Activated CD4-positive, alpha-beta T cell treated with anti-CD3 and anti-CD28 coated beads, Interleukin-2, amount 10 ng/mL, durations not matched to agents 7 days and 5 days (primary cell): Measurements from ENCODE around the gene CEACAM20. TPM values are rescaled to one million over a fixed set of nuclear protein-coding genes. Genes with fewer than 3 reads are reported as not detected.

Experiments
- CTCF ChIA-PET: fragments of 350-600 bp; sonication (Branson Sonifier 250); formaldehyde crosslinking; loops from one replicate; lab custom pipeline; 2021; ENCODE audit warnings: antibody characterized with exemption; lab: Charles Lee
- POLR2A ChIA-PET: fragments of 350-600 bp; sonication (Branson Sonifier 250); formaldehyde crosslinking; loops from one replicate; lab custom pipeline; 2021; ENCODE audit warnings: antibody characterized with exemption; lab: Charles Lee
- DNase-seq: peaks from one replicate; pipeline ENCODE4 v3.0.0-alpha.2; 2020
- H3K27ac Mint-ChIP-seq: one replicate; pipeline ENCODE4 v1.8.0; 2021; ENCODE audit warnings: mild to moderate bottlenecking, moderate library complexity, mixed read lengths
- H3K27me3 Mint-ChIP-seq: one replicate; pipeline ENCODE4 v1.8.0; 2021; ENCODE audit warnings: mixed read lengths
- H3K36me3 Mint-ChIP-seq: one replicate; pipeline ENCODE4 v1.8.0; 2021; ENCODE audit warnings: low read depth, mixed read lengths
- H3K4me1 Mint-ChIP-seq: one replicate; pipeline ENCODE4 v1.8.0; 2021; ENCODE audit warnings: mixed read lengths
- H3K4me3 Mint-ChIP-seq: one replicate; pipeline ENCODE4 v1.8.0; 2021; ENCODE audit warnings: mild to moderate bottlenecking, moderate library complexity, mixed read lengths
- H3K9me3 Mint-ChIP-seq: one replicate; pipeline ENCODE4 v1.8.0; 2021; ENCODE audit warnings: mixed read lengths
- total RNA-seq, 2 experiments: library from RNA; stranded (reverse); gene quantifications; one replicate each; pipeline ENCODE4 v1.2.3, GENCODE V29; 2021

CEACAM20 gene
- total RNA-seq, result not detected

GRCh38 chr19:44529536-44529935 is at the start of gene CEACAM20:
TSS of gene CEACAM20 (minus strand) at chr19:44529675. CDS start at chr19:44529509, 166 bp downstream.
- CTCF ChIA-PET, result interaction anchor here (0.9 kb wide), 1 partner anchor 10 kb away, joined by 3 read pairs; no protein-coding TSS in a partner anchor
- H3K27ac Mint-ChIP-seq, result no peak within 1 kb of the TSS
- no peak within 1 kb of the TSS for H3K4me3 Mint-ChIP-seq
- no peak for DNase-seq
- H3K36me3 Mint-ChIP-seq, result no peaks in the 10 kb centered on the region
- no peaks in the 10 kb centered on the region for H3K4me1 Mint-ChIP-seq
- peaks cover 14% of the 10 kb centered on the region for H3K9me3 Mint-ChIP-seq
- H3K27me3 Mint-ChIP-seq, result no peaks in the 10 kb centered on the region
- POLR2A ChIA-PET, result no interaction called here

- ChIA-PET CTCF (interaction anchor here (1.3 kb wide), 1 partner anchor 11 kb away, joined by 3 read pairs; no protein-coding TSS in a partner anchor), POLR2A (no interaction called here)
- Mint-ChIP-seq H3K36me3 (no peaks in the 10 kb centered on the region), H3K4me1 (no peaks in the 10 kb centered on the region), H3K9me3 (peaks cover 6% of the 10 kb centered on the region), H3K4me3 (no peak overlapping the region), H3K27me3 (no peaks in the 10 kb centered on the region), H3K27ac (no peak overlapping the region)
- no peak for DNase-seq
These were observed 48.0 kb upstream of the CEACAM20 start for GRCh38 chr19:44577566-44577874.

GRCh38 chr19:44576843-44577565 is 47.5 kb upstream of the CEACAM20 start:
- no peak overlapping the region for H3K4me3 Mint-ChIP-seq
- no peaks in the 10 kb centered on the region for H3K27me3 Mint-ChIP-seq
- H3K27ac Mint-ChIP-seq, result no peak overlapping the region
- H3K9me3 Mint-ChIP-seq, result peaks cover 6% of the 10 kb centered on the region
- ChIA-PET CTCF (interaction anchor here (0.6 to 1.3 kb wide), 2 partner anchors 11 to 908 kb away, joined by 3 read pairs; no protein-coding TSS in a partner anchor), POLR2A (no interaction called here)
- no peaks in the 10 kb centered on the region for H3K36me3 Mint-ChIP-seq
- DNase-seq, result peak; percentile 26
- H3K4me1 Mint-ChIP-seq, result no peaks in the 10 kb centered on the region

GRCh38 chr19:44575116-44575700 is 45.7 kb upstream of the CEACAM20 start:
- Mint-ChIP-seq H3K27me3 (peaks cover 4% of the 10 kb centered on the region), H3K9me3 (peaks cover 3% of the 10 kb centered on the region)
- POLR2A ChIA-PET, result interaction anchor here (0.6 kb wide), 1 partner anchor 325 kb away, joined by 3 read pairs; no protein-coding TSS in a partner anchor

GRCh38 chr19:44574186-44574950 is 44.9 kb upstream of the CEACAM20 start:
- H3K9me3 Mint-ChIP-seq, result no peaks in the 10 kb centered on the region
- CTCF ChIA-PET, result no interaction called here
- no peak overlapping the region for H3K27ac Mint-ChIP-seq
- no peak overlapping the region for H3K4me3 Mint-ChIP-seq
- H3K36me3 Mint-ChIP-seq, result no peaks in the 10 kb centered on the region
- DNase-seq, result no peak
- H3K4me1 Mint-ChIP-seq, result peaks cover 4% of the 10 kb centered on the region
- H3K27me3 Mint-ChIP-seq, result peaks cover 7% of the 10 kb centered on the region
- POLR2A ChIA-PET, result interaction anchor here (0.6 kb wide), 1 partner anchor 324 kb away, joined by 3 read pairs; no protein-coding TSS in a partner anchor

More at GRCh38 chr19:44575116-44575700, 45.7 kb upstream of the CEACAM20 start:
- DNase-seq, result no peak
- no peak overlapping the region for H3K27ac Mint-ChIP-seq
- no peaks in the 10 kb centered on the region for H3K36me3 Mint-ChIP-seq
- H3K4me1 Mint-ChIP-seq, result peaks cover 4% of the 10 kb centered on the region
- no peak overlapping the region for H3K4me3 Mint-ChIP-seq
- CTCF ChIA-PET, result no interaction called here

GRCh38 chr19:44573627-44574026 is 44.2 kb upstream of the CEACAM20 start:
- DNase-seq, result no peak
- no peak overlapping the region for H3K4me3 Mint-ChIP-seq
- H3K27me3 Mint-ChIP-seq, result peaks cover 7% of the 10 kb centered on the region
- H3K36me3 Mint-ChIP-seq, result no peaks in the 10 kb centered on the region
- H3K4me1 Mint-ChIP-seq, result peaks cover 4% of the 10 kb centered on the region
- ChIA-PET POLR2A (no interaction called here), CTCF (no interaction called here)
- H3K27ac Mint-ChIP-seq, result no peak overlapping the region
- H3K9me3 Mint-ChIP-seq, result no peaks in the 10 kb centered on the region

- ChIA-PET CTCF (no interaction called here), POLR2A (no interaction called here)
- Mint-ChIP-seq H3K4me1 (peaks cover 4% of the 10 kb centered on the region), H3K4me3 (no peak overlapping the region), H3K36me3 (no peaks in the 10 kb centered on the region), H3K27me3 (peaks cover 7% of the 10 kb centered on the region), H3K27ac (no peak overlapping the region), H3K9me3 (no peaks in the 10 kb centered on the region)
- DNase-seq, result no peak
These were observed 43.7 kb upstream of the CEACAM20 start for GRCh38 chr19:44573183-44573582.

- DNase-seq, result no peak
- ChIA-PET POLR2A (no interaction called here), CTCF (no interaction called here)
- Mint-ChIP-seq H3K4me3 (no peak overlapping the region), H3K27me3 (peaks cover 7% of the 10 kb centered on the region), H3K9me3 (no peaks in the 10 kb centered on the region), H3K4me1 (peaks cover 4% of the 10 kb centered on the region), H3K36me3 (no peaks in the 10 kb centered on the region), H3K27ac (no peak overlapping the region)
These were observed 43.1 kb upstream of the CEACAM20 start for GRCh38 chr19:44572581-44572900.

GRCh38 chr19:44571830-44572580 is 42.5 kb upstream of the CEACAM20 start:
- Mint-ChIP-seq H3K4me3 (no peak overlapping the region), H3K27ac (no peak overlapping the region), H3K9me3 (no peaks in the 10 kb centered on the region), H3K4me1 (peaks cover 4% of the 10 kb centered on the region), H3K36me3 (no peaks in the 10 kb centered on the region), H3K27me3 (peaks cover 8% of the 10 kb centered on the region)
- ChIA-PET CTCF (interaction anchor here (0.9 to 1.5 kb wide), 2 partner anchors 8 to 12 kb away, joined by 3 to 4 read pairs; no protein-coding TSS in a partner anchor), POLR2A (no interaction called here)
- no peak for DNase-seq

- Mint-ChIP-seq H3K36me3 (no peaks in the 10 kb centered on the region), H3K4me1 (peaks cover 4% of the 10 kb centered on the region), H3K27ac (no peak overlapping the region), H3K27me3 (peaks cover 10% of the 10 kb centered on the region), H3K4me3 (no peak overlapping the region), H3K9me3 (no peaks in the 10 kb centered on the region)
- peak; percentile 73 for DNase-seq
- CTCF ChIA-PET, result interaction anchor here (0.6 to 1.5 kb wide), 5 partner anchors 9 to 647 kb away, joined by 3 to 4 read pairs (median 4); no protein-coding TSS in a partner anchor
- POLR2A ChIA-PET, result no interaction called here
These were observed 41.7 kb upstream of the CEACAM20 start for GRCh38 chr19:44570984-44571684.

- Mint-ChIP-seq H3K4me1 (peaks cover 4% of the 10 kb centered on the region), H3K36me3 (no peaks in the 10 kb centered on the region), H3K4me3 (no peak overlapping the region)
These were observed 41.1 kb upstream of the CEACAM20 start for GRCh38 chr19:44570603-44570983.

GRCh38 chr19:44567745-44568144 is 38.3 kb upstream of the CEACAM20 start:
- ChIA-PET POLR2A (no interaction called here), CTCF (no interaction called here)
- no peak for DNase-seq
- H3K4me1 Mint-ChIP-seq, result peaks cover 4% of the 10 kb centered on the region
- H3K27me3 Mint-ChIP-seq, result peaks cover 14% of the 10 kb centered on the region
- H3K27ac Mint-ChIP-seq, result no peak overlapping the region
- no peak overlapping the region for H3K4me3 Mint-ChIP-seq
- H3K36me3 Mint-ChIP-seq, result no peaks in the 10 kb centered on the region
- H3K9me3 Mint-ChIP-seq, result no peaks in the 10 kb centered on the region

More at GRCh38 chr19:44570603-44570983, 41.1 kb upstream of the CEACAM20 start:
- no peak for DNase-seq
- Mint-ChIP-seq H3K27ac (no peak overlapping the region), H3K27me3 (peaks cover 13% of the 10 kb centered on the region), H3K9me3 (no peaks in the 10 kb centered on the region)
- ChIA-PET CTCF (interaction anchor here (0.6 to 1.5 kb wide), 3 partner anchors 10 to 647 kb away, joined by 3 to 4 read pairs (median 4); no protein-coding TSS in a partner anchor), POLR2A (no interaction called here)
